ENCODE measurements around the gene SNRNP40.

Gene SNRNP40

GRCh38 chr1:31261916-31262315 is 34.7 kb downstream of the SNRNP40 start:
- no peak for TF ChIP-seq CTCF (conservative IDR thresholded peaks at IDR 0.05; ENCODE audit: low read length)
- DNase-seq (ENCODE audit: low read depth): no peak
- H3K4me3 ChIP-seq (ENCODE audit: low read length): no peak overlapping the region

- TF ChIP-seq CTCF (conservative IDR thresholded peaks at IDR 0.05; ENCODE audit: low read length): no peak
- no peak overlapping the region for H3K4me3 ChIP-seq (ENCODE audit: low read length)
Observed at GRCh38 chr1:31259746-31260145, 36.8 kb downstream of the SNRNP40 start.

GRCh38 chr1:31258581-31258980 is 38.0 kb downstream of the SNRNP40 start:
- no peak overlapping the region for H3K4me3 ChIP-seq (ENCODE audit: low read length)
- DNase-seq (ENCODE audit: low read depth): no peak
- TF ChIP-seq CTCF (conservative IDR thresholded peaks at IDR 0.05; ENCODE audit: low read length): no peak

More at GRCh38 chr1:31259746-31260145, 36.8 kb downstream of the SNRNP40 start:
- peak; percentile 16 for DNase-seq (ENCODE audit: low read depth)

GRCh38 chr1:31257213-31257612 is 39.4 kb downstream of the SNRNP40 start:
- DNase-seq (ENCODE audit: low read depth): no peak
- no peak overlapping the region for H3K4me3 ChIP-seq (ENCODE audit: low read length)
- no peak for TF ChIP-seq CTCF (conservative IDR thresholded peaks at IDR 0.05; ENCODE audit: low read length)

GRCh38 chr1:31249854-31250253 is 46.7 kb downstream of the SNRNP40 start:
- no peak for TF ChIP-seq CTCF (conservative IDR thresholded peaks at IDR 0.05; ENCODE audit: low read length)
- H3K4me3 ChIP-seq (ENCODE audit: low read length): no peak overlapping the region
- no peak for DNase-seq (ENCODE audit: low read depth)

- no peak for TF ChIP-seq CTCF (conservative IDR thresholded peaks at IDR 0.05; ENCODE audit: low read length)
- H3K4me3 ChIP-seq (ENCODE audit: low read length): no peak overlapping the region
- no peak for DNase-seq (ENCODE audit: low read depth)
Observed at GRCh38 chr1:31248276-31248675, 48.3 kb downstream of the SNRNP40 start.

- peak; percentile 17 for DNase-seq (ENCODE audit: low read depth)
- no peak for TF ChIP-seq CTCF (conservative IDR thresholded peaks at IDR 0.05; ENCODE audit: low read length)
- no peak overlapping the region for H3K4me3 ChIP-seq (ENCODE audit: low read length)
Observed at GRCh38 chr1:31244326-31244725, 52.3 kb downstream of the SNRNP40 start.

Data from AG10803 (cell line).